M059J (cell line): ENCODE data around the gene NSUN5. TPM values are rescaled to one million over a fixed set of nuclear protein-coding genes. Genes with fewer than 3 reads are reported as not detected.
"Not testable (repeated sequence)": the region's sequence is repeated elsewhere in the genome, so short reads cannot be mapped to it uniquely, and the experiment has no call there.

Experiments
- DNase-seq: peaks from one replicate; pipeline ENCODE4 v3.0.0-alpha.2; 2012; ENCODE audit warnings: low read depth
- total RNA-seq: library from RNA; depleted of rRNA; stranded (reverse); fragments of >200 nt; shearing (Covaris generic); gene quantifications from 2 replicates; pipeline ENCODE4 v1.2.3, GENCODE V29; 2014; rRNA removed

NSUN5 gene
- total RNA-seq = 20.3 and 30.2 TPM in 2 replicates

DNA sequence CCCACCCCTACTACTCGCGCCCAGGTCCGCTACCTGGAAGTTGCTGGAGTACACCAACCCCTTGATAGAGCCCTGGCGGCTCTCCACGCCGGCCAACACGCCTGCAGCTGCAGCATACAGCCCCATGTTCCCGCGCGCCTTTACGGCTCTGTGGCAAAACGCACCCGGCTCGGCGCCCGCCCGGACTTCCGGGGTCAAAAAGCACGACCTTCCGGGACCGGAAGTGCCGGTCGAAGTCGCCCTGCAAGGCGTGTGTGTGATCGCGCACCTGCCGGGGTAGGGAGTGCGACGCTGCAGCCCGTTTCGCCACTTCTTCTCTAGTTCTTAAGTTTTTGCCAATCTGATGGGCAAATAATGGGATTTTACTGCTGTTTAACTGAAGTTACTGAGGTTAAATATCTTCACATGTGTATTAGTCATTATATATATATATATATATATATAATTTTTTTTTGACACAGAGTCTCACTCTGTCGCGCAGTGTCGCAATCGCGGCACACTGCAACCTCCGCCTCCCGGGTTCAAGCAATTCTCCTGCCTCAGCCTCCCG is at the start of gene NSUN5:
Gene NSUN5 (minus strand): TSS at position 162 of the 550 bp plus-strand sequence. CDS start 36 bp downstream, at position 126.
- peak; percentile 64 for DNase-seq

DNA sequence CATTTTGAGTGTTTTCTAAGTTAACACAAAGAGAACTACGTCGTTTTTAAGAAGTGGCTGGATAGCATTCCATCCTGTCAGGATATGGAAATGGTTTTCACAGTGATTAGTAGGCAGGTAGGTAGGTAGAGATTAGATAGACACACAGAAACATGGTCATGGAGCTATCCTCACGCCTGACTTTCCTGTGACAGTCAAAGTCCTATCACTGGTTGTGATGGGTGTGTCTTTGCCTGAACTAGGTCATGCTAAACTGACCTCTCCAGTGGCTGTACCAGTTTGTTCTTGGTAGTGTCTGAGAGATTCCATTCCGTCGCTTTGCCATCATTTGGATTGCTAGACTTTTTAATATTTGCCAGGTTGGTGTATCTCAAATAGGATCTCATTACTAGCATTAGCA is 47.5 kb upstream of the NSUN5 start:
- no peak for DNase-seq

DNA sequence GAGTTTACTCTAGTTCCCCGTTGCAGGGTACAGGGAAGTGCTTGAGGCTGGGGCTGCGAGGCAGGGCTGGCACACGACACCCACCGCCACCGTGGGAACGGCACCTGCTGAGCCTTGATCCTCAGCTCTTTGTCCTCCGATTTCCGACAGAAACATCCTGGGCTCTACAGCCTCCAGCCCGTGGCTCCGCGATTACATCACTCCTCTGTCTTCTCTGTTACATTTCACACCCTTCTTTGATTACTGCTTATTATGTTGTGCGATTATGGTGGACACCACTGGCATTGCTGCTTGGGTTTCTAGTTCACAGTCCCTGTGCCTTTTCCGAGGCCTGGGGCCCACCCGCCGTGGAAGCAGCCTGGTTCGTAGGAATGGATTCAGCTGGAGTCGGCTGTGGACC is 46.2 kb upstream of the NSUN5 start:
- DNase-seq = no peak

DNA sequence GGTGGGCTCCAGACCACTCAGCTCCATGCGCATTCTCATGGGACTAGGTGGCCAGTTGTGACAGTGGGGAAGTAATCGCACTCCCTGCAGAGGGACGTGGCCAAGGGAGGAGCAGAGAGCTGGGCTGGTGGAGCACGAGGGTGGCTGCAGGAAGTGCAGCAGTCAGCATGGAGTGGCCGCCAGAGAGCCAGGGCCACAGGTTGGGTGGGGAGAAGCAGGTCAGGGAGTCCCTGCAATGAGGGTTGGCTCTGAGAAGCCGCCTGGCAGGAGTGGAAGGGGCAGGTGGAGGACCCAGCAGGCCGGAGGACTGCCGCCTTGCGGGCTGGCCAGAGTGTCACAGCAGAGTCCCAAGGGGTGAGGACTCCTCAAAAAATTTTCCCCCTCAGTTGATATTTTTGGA is 45.6 kb upstream of the NSUN5 start:
- no peak for DNase-seq

DNA sequence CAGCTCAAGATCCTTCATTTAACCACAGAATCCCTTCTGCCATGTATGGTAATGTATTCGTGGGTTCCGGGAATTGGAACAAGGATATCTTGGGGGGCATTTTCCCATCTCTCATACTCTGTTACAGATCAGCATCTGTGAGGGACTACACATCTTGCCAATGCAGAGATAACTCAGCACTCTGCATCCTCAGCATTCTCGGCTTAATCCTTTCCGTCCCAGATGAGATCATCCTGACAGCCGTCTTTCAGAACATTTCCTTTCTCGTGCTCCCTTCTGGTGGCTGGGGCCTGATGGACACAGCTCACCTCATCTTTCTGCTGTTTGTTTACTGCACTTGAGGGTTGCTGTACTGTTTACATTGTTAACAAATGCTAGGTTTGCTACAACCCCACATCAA is 44.6 kb upstream of the NSUN5 start:
- DNase-seq = no peak

DNA sequence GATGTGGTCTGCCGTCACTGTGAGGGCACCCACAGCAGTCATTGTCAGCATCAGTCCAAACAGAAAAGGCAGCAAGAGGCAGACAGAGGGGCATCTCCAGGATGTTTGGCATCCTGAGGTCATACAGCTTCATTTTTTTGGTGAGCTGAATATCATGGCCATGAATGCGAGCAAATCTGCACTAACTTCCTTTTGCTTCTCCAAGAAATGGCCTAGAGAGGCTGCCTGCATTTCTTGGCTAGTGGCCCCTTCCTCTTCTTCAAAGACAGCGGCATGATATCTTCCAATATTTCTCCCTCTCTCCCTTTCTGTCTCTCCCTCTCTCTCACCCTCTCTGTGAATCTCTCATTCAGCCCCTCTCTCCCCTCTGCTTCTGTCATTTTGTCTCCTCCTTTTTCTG is 44.2 kb upstream of the NSUN5 start:
- no peak for DNase-seq

DNA sequence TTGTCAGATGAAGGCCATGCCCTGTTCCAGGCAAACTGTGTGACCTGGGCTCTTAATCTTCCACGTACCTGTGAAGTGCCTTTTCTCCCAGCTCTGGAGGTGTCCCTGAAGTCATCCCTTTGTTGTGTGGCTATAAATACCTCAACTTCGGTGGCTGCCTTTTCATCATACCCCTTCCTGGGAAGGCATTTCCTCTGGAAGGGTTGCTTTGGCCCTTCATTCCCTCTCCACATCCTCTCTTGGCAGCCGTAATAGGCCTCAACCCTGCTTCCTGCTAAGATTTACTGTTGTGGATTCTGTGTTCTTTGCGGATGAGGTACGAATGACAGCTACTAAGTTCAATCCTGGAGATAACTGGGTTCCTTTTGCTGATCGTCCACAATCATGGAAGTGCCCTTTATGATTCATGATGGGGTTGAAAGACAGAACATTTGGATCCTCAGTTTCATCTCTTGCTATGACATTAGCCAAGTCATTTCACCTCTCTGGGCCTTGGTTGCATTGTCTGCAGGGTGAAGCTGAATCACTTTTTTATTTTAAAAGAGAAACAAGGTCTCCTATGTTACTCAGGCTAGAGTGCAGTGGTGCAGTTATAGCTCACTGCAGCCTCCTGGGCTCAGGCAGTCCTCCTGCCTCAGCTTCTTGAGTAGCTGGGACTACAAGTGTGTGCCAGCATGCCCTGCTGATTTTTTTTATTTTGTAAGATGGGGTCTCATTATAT is 43.0 kb upstream of the NSUN5 start:
- DNase-seq = no peak

DNA sequence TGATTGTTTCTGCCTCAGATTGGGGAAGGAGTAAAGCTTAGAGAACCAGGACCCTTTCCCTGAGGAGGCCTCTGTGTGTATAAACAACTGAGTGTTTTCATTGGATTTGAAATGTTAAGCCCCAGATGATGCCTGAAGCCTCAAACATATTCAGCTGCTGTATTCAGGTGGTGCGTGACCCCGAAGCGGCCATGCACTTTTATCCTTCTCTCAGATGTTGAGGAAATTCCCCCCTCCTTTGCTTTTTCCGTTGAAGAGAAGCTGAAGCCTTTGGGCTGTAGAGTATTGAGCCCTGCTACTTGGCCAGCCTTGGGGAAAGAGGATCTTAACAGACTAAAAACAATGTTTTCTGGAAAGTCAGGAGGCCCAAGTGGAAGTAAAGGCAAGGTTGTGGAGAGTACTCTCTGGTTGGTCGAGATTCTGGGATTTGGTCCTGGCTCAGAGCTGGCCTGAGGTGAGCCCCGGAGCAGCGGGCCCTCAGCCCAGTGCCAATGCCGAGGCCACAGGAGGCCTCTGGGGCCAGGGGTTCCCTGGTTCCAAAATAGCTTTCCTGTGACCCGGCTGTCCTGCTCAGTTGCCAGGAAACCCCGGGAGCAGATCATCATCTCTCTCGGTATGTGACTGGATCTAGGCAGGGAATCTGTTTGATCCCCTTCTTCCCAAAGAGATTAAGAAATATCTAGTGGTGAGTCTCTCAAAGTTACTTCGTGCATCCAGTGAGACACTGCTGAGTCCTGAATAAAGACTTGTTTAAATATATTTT is 41.9 kb upstream of the NSUN5 start:
- DNase-seq = no peak

DNA sequence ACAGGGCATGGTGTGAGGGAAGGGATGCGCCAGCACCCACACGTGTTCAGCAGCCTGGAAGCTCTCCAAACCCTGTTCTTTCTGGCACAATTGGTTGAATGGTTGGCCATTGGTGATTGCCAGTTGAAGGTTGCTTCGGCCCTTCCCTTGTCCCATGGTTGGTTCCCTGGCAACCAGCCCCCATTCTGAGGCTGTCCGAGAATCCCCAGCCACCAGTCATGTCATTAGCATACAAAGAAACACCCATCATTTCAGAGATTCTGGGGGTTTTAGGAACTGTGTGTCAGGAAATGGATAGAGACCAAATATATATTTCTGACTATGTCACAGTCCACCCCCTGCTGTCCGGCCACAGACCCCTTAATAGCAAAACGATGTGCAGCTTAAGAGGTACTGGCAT is 41.1 kb upstream of the NSUN5 start:
- no peak for DNase-seq

DNA sequence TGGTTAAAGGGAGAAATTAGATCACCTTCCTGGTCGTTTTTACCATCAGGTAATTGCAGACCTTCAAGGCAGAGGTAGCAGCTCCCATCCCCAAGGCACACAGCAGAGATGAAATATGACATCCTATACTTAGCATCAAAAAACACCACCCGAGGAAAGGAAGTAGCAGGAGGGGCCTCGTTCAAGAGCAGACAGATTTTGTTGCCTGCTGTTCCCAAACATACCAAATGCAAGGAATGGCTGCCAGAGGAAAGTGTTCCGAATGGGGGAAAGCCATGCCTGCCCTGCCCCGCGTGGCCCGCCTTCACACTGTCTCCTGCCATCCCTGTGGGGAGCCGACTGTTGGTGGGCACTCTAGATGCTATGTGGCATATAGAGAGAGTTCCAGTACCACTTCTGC is 37.3 kb upstream of the NSUN5 start:
- DNase-seq = no peak

DNA sequence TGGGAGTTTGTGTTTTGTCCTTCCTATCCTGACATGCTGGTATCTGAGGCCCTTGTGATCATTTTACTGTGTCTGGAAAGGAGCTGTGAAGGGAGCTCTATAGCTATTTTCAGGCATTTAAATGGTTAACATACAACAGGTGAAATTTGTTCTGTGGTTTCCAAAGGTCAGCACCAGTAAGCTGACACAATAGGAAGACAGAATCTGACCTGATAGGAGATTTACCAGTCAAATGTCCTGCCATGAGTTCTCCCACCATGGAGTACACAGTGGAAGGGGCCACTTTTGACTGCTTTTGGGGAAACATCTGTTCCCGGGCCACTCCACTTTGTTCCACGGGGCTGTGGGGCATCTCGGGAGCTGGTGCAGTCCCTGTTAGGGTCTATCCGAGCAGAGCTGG is 36.9 kb upstream of the NSUN5 start:
- DNase-seq = no peak

DNA sequence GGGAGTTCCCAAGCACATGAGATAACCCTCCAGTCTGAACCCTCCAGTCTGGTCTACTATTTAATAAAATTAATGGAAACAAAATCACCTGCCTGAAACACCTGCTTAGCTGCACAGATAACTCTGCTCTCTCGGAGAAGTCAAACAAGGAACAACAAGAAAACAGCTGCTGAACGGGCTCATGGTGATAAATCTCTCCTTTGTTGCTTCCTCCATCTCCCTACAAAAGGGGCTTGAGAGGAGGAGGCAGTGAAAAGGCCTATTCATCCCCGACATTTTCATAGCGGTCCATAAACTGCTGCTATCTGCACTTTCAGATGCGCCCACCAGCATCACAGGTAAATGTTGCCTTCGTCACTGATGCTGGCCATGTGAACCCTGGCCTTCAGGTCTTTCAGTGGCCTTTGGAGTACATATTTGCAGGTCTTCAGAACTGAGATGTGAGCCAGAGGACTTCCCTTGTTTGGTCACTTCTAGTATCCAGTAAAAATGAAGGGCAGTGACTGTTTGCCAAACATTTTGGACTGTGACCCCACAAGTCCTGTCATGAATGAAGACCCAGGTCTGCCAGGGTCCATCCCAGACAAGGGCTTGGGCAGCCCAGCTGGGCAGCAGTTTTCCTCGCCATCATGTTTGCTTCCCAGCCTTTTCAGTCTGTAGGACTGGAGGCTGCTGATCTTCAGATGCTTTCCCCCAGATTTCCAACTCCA is 35.2 kb upstream of the NSUN5 start:
- no peak for DNase-seq

DNA sequence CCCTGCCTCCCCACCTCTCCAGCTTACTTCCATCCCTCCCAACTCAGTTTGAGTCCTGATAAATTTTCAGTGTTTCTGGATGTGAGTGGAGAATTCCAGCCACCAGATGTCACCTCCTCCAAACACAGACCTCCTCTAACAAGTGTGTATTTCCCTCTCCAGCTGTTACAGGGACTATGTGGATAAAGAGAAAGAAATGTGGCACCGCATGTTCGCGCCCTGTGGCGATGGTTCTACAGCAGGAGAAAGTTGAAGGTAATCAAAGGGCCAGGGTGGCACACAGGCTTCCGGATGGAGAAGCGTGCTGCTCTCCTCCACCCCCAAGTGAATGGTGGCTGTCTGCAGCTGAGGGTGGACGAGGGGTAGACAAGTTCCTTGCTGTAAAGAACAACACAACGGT is 34.0 kb upstream of the NSUN5 start:
- peak; percentile 50 for DNase-seq

DNA sequence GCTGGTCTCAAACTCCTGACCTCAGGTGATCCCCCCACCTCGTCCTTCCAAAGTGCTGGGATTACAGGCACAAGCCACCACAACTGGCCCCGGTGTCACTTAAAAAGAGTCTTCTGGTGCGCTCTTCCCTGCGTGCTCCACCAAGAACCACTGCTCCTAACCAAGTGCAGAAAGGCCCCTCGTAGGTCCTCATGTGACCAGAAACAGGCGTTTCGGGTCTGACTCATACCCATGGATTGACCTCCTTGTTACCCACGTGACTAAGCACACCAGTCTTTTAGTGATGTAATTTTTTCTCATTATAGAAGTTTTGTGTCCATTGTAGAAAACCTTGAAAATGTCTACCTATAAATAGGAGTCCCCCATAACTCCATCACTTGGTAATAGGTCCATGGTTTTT is 33.3 kb upstream of the NSUN5 start:
- peak; percentile 73 for DNase-seq

DNA sequence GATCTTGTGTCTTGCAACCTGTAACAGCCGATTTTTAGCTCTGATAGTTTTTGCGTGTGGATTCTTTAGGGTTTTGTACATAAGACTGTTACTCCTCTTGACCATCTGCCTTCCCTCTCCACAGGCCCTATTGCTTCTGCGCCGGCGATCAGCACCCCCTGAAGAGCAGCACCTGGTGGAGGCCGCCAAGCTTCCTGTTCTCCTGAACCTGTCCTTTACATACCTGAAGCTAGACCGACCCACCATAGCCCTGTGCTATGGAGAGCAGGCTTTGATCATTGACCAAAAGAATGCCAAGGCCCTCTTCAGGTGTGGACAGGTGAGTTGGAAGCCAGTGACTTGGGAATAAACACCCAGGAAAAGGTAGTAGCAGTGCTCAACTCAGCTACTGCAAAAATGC is 31.9 kb upstream of the NSUN5 start:
- no peak for DNase-seq

DNA sequence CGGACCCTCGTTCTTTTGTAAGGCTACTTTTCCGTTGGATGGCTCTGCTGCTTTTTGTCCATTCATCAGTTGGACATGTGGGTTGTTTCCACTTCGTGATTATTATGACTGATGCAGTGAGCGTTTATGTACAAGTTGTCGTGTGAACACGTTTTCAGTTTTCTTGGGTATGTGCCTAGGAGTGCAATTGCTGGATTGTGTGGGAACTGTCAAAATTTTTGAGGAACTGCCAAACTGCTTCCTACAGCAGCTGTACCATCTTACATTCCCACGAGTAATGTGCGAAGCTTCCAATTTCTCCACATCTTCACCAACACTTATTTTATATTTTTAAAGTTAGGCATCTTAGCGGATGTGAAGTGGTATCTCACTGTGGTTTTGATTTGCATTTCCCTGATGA is 29.7 kb upstream of the NSUN5 start:
- DNase-seq = no peak

DNA sequence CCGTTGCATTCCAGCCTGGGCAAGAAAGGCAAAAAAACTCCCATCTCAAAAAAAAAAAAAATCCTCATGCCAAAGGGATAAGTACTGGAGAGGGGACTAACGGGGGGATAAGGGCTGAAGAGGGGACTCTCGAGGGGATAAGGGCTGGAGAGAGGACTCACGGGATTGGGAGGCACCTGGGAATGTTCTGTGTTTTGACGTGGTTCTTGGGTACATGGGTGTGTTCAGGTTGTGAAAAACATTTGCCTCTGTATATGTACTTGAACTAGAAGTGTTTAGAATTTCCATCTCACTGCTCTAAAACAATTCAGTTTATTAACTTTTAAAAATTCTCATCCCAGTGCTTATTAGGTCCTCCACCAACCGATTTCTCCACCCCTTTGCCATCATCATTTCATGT is 23.8 kb upstream of the NSUN5 start:
- no peak for DNase-seq

DNA sequence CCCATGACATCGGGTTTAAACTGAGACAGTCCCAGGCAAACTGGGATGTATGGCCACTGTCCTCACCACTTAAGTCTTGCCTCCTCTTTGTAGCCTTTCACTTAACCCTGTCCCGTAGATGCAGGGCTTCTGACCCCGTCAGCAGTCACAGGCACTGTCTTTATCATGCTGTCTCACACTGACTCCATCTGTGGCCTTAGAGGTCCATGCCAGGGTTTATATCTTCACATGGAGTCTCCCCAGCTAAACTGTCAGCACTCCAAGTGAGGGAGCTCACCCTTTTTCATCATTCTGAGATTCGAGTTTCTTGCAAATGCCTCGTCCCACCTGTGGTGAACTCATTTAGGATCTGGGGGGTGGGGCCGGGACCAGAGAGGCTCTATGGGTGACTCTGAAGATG is 22.1 kb upstream of the NSUN5 start:
- DNase-seq = no peak

DNA sequence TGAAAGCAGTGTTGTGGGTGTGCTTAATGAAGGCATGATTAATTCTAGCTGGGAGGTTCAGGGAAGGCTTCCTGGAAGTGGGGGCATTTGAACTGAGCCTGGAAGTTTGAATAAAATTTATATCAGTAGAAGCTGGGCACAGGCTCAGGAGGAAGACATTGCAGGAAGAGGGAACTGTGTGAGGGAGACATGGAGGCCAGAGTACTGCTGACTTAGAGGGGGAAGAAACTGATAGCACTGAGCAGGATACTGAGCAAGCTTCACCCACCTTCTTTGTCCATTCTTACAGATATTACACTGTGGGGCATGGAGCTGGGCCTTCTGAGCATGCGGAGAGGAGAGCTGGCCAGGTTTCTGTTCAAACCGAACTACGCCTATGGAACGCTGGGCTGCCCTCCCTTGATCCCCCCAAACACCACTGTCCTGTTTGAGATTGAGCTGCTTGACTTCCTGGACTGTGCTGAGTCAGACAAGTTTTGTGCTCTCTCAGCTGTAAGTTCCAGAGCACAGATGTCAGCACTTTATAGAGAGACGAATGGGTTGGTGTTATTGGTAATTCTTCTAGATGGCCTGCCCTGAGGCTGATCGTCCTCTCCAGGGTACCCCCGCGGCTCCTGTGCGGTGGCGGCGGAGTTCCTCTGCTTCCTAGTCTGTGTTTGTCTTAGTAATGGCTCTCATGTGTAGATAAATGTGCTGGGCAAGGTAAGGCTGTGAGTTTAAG is 21.4 kb upstream of the NSUN5 start:
- DNase-seq = peak; percentile 59

DNA sequence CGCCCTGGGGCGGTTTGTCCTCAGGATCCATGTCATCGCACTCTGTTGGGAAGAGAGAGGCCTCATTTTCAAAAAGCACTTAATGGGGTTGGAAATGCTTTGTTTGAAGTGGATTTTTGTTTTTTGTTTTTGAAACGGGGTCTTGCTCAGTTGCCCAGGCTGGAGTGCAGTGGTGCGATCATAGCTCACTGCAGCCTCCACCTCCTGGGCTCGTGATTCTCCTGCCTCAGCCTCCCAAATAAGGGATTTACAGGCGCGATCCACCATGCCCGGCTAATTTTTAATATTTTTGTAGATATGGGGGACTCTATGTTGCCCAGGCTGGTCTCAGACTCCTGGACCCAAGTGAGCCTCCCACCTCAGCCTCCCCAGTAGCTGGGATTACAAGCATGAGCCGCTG is 20.1 kb upstream of the NSUN5 start:
- DNase-seq = no peak

DNA sequence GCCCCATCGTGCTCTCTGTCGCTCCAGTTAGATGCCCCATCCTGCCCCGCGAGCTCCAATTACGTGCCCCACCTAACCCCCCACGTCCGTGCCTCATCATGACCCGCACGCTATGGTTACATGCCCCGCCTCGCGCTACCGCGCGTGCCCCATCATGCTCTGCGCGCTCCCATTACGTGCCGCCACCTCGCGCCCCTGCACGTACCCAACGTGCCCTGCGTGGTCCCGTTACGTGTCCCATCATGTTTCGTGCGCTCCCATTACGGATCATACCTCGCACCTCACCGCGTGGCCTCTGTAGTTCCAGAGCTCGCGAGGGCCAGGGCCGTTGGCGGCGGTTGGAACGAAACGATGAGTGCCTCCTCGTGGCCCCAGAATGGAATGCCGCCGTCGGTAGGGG is 19.3 kb upstream of the NSUN5 start, which contains the start of the genes FKBP6 and TRIM50:
Gene FKBP6 (plus strand): TSS at position 240 of the 400 bp plus-strand sequence. CDS start 268 bp downstream, outside the sequence.
Gene TRIM50 (minus strand): TSS at position 161 of the 400 bp plus-strand sequence. CDS start 3,295 bp downstream, outside the sequence.
- DNase-seq = not testable (repeated sequence)
